HepG2 (cell line): ENCODE results near the gene NPPA. TPM values are rescaled to one million over a fixed set of nuclear protein-coding genes. Genes with fewer than 3 reads are reported as not detected.

Experiments
- CEBPG ChIP-seq: IDR thresholded peaks from 2 replicates; pipeline ENCODE4 v1.6.1; 2016
- E2F5 ChIP-seq: sonication (generic); formaldehyde crosslinking; conservative IDR thresholded peaks from 2 replicates; pipeline ENCODE4 v1.4.0; 2020; ENCODE audit warnings: missing genetic modification reagents
- ELF3 ChIP-seq: IDR thresholded peaks from 2 replicates; pipeline ENCODE4 v1.6.1; 2016; ENCODE audit warnings: missing genetic modification reagents, missing compliant biosample characterization
- ERF ChIP-seq: IDR thresholded peaks from 2 replicates; pipeline ENCODE4 v1.6.1; 2018; ENCODE audit warnings: missing biosample characterization, missing genetic modification reagents
- ETV6 ChIP-seq: sonication (generic); formaldehyde crosslinking; conservative IDR thresholded peaks from 2 replicates; pipeline ENCODE4 v1.4.0; 2020; ENCODE audit warnings: missing genetic modification reagents
- FOXO1 ChIP-seq: sonication (generic); formaldehyde crosslinking; IDR thresholded peaks from 2 replicates; pipeline ENCODE4 v1.4.0; 2020; ENCODE audit warnings: missing genetic modification reagents
- FOXP1 ChIP-seq, 2 experiments: fragments of 450-650 bp in 1 of 2; IDR thresholded peaks; 2 replicates each; pipeline ENCODE4 v1.6.1; 2017 to 2018; ENCODE audit warnings: antibody characterized with exemption in 1 of 2
- GPBP1L1 ChIP-seq: sonication (generic); formaldehyde crosslinking; IDR thresholded peaks from 2 replicates; pipeline ENCODE4 v1.5.0; 2020; ENCODE audit warnings: mild to moderate bottlenecking, missing genetic modification reagents
- KDM4B ChIP-seq: sonication (generic); formaldehyde crosslinking; IDR thresholded peaks from 2 replicates; pipeline ENCODE4 v1.4.0; 2020; ENCODE audit warnings: missing genetic modification reagents
- MED8 ChIP-seq: sonication (generic); formaldehyde crosslinking; IDR thresholded peaks from 2 replicates; pipeline ENCODE4 v1.8.1; 2023; ENCODE audit warnings: mild to moderate bottlenecking, missing genetic modification reagents; ENCODE audit not compliant: insufficient replicate concordance
- MEIS1 ChIP-seq: sonication (generic); formaldehyde crosslinking; IDR thresholded peaks from 2 replicates; pipeline ENCODE4 v1.9.0; 2021; ENCODE audit warnings: mild to moderate bottlenecking, missing genetic modification reagents, moderate library complexity, borderline replicate concordance
- RARA ChIP-seq: IDR thresholded peaks from 2 replicates; pipeline ENCODE4 v1.6.1; 2016; ENCODE audit warnings: missing genetic modification reagents, missing compliant biosample characterization
- RBM39 ChIP-seq: fragments of 200-400 bp; formaldehyde crosslinking; IDR thresholded peaks from one replicate; pipeline ENCODE4 v1.6.1; 2018; ENCODE audit warnings: antibody characterized with exemption, mild to moderate bottlenecking, low read depth, low read length; ENCODE audit not compliant: poor library complexity, severe bottlenecking
- RORA ChIP-seq: sonication (generic); formaldehyde crosslinking; IDR thresholded peaks from 2 replicates; pipeline ENCODE4 v1.5.0; 2020; ENCODE audit warnings: mild to moderate bottlenecking, missing genetic modification reagents, moderate library complexity
- TARDBP ChIP-seq: sonication (generic); formaldehyde crosslinking; IDR thresholded peaks from 2 replicates; pipeline ENCODE4 v1.8.0; 2022; ENCODE audit warnings: mild to moderate bottlenecking, missing genetic modification reagents
- ZFP1 ChIP-seq: IDR thresholded peaks from 2 replicates; pipeline ENCODE4 v1.6.1; 2016
- ZFP62 ChIP-seq: sonication (generic); formaldehyde crosslinking; IDR thresholded peaks from 2 replicates; pipeline ENCODE4 v1.4.0; 2020; ENCODE audit warnings: missing genetic modification reagents
- ZNF138 ChIP-seq: sonication (generic); formaldehyde crosslinking; IDR thresholded peaks from 2 replicates; pipeline ENCODE4 v1.5.0; 2020; ENCODE audit warnings: mild to moderate bottlenecking, low read depth, missing genetic modification reagents
- ZNF350 ChIP-seq: sonication (generic); formaldehyde crosslinking; IDR thresholded peaks from 2 replicates; pipeline ENCODE4 v1.4.0; 2020; ENCODE audit warnings: mild to moderate bottlenecking, low read depth, missing genetic modification reagents, borderline replicate concordance
- ZNF552 ChIP-seq: sonication (generic); formaldehyde crosslinking; IDR thresholded peaks from 2 replicates; pipeline ENCODE4 v1.9.0; 2022; ENCODE audit warnings: missing genetic modification reagents, mild to moderate bottlenecking, borderline replicate concordance
- polyA plus RNA-seq, 8 experiments: library from polyadenylated mRNA; depleted of rRNA in 3 of 8; stranded (reverse) in 7 of 8; unstranded in 1 of 8; fragments of >200 nt; fragmentation: Illumina TruSeq in 4 of 8; extraction: Trizol in 4 of 8; gene quantifications; 2 replicates each; pipeline versions ENCODE4 v1.2.1 to v1.2.3, GENCODE V29; 2011 to 2016; ENCODE audit warnings: low read depth in 4 of 8, missing spikeins in 1 of 8, mixed read lengths in 1 of 8; ENCODE audit not compliant: insufficient read depth in 1 of 8
- total RNA-seq, 5 experiments: library from RNA; depleted of rRNA; stranded (reverse); fragments of >200 nt; fragmentation: Illumina TruSeq; extraction: Trizol; gene quantifications; 2 replicates each; pipeline ENCODE4 v1.2.3, GENCODE V29; 2016; ENCODE audit warnings: low read depth in 1 of 5
- TF ChIP-seq, protein P1 (sequence below): sonication (generic); formaldehyde crosslinking; IDR thresholded peaks from 2 replicates; pipeline ENCODE4 v1.4.0; 2020; ENCODE audit warnings: mild to moderate bottlenecking, low read depth, missing genetic modification reagents
- TF ChIP-seq, protein P2 (sequence below): sonication (generic); formaldehyde crosslinking; IDR thresholded peaks from 2 replicates; pipeline ENCODE4 v1.5.0; 2020; ENCODE audit warnings: mild to moderate bottlenecking, missing genetic modification reagents, borderline replicate concordance

The NPPA gene
- total and polyA plus RNA-seq, 2 of the 13 experiments (the other 11 are each of a cell fraction or from before 2014, with no cell fraction given): not detected

DNA sequence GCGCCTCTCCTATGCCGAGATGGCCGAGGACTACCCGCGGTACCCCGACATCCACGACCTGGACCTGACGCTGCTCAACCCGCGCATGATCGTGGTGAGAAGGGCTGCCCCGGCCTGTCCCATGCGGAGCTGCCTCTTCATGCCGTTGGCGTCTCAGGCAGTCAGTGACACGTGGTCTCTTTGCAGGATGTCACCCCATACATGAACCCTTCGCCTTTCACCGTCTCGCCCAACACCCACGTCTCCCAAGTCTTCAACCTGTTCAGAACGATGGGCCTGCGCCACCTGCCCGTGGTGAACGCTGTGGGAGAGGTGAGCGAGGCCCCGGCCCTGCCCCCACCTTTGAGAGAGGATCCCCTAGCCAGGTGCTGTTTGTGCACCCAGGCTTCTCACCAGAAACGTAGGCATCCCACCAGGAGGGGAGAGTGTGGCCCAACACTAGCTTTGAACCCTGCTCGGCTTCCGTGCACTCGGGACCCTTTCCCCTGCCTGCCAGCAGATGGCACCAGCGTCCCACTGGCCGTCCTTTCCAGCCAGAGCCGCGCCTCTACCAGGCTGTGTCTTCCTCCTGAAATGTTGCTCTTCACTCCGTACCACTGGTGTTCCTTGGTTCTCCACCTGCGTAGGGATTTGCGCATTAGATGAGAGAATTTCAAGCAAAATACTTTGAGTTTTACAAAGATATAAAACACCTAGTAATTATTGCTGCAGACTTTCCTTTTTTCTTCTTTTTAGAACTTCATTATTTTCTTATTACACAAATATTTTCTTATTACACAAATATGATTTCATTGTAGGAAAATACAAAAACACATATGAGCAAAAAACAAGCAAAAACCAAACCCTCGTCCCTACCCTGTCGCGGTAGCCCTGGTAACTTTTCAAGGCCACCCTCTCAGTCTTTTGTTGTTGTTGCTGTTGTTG is 9.0 kb downstream of the NPPA start (continued):
- TF ChIP-seq ZNF350 (CRISPR knock-in tag) (no peak), GPBP1L1 (CRISPR knock-in tag) (no peak), MEIS1 (CRISPR knock-in tag) (peak; percentile 43; the same call in 1 of the 2 replicates), ETV6 (no peak), ZFP62 (CRISPR knock-in tag) (no peak), FOXO1 (CRISPR knock-in tag) (0 out of 2 replicates have a peak, but pooled peaks have one; percentile 29), ELF3 (CRISPR knock-in tag) (peak; percentile 41; the same call in 1 of the 2 replicates), CEBPG (CRISPR knock-in tag) (peak; percentile 28; the same call in 1 of the 2 replicates), ZFP1 (CRISPR knock-in tag) (no peak), MED8 (CRISPR knock-in tag) (no peak), ZNF138 (CRISPR knock-in tag) (no peak), ZNF552 (CRISPR knock-in tag) (no peak), E2F5 (CRISPR knock-in tag) (no peak), RARA (CRISPR knock-in tag) (0 out of 2 replicates have a peak, but pooled peaks have one; percentile 9), RBM39 (no peak), RORA (CRISPR knock-in tag) (no peak), ERF (CRISPR knock-in tag) (peak; percentile 68), FOXP1 (IDR thresholded peaks at IDR 0.05) (no peak), FOXP1 (CRISPR knock-in tag; IDR thresholded peaks at IDR 0.05) (no peak), TARDBP (CRISPR knock-in tag) (0 out of 2 replicates have a peak, but pooled peaks have one; percentile 23), KDM4B (CRISPR knock-in tag) (0 out of 2 replicates have a peak, but pooled peaks have one; percentile 35)
- TF ChIP-seq, protein P1, sequence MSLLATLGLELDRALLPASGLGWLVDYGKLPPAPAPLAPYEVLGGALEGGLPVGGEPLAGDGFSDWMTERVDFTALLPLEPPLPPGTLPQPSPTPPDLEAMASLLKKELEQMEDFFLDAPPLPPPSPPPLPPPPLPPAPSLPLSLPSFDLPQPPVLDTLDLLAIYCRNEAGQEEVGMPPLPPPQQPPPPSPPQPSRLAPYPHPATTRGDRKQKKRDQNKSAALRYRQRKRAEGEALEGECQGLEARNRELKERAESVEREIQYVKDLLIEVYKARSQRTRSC (CRISPR knock-in tag): no peak
- TF ChIP-seq, protein P2, sequence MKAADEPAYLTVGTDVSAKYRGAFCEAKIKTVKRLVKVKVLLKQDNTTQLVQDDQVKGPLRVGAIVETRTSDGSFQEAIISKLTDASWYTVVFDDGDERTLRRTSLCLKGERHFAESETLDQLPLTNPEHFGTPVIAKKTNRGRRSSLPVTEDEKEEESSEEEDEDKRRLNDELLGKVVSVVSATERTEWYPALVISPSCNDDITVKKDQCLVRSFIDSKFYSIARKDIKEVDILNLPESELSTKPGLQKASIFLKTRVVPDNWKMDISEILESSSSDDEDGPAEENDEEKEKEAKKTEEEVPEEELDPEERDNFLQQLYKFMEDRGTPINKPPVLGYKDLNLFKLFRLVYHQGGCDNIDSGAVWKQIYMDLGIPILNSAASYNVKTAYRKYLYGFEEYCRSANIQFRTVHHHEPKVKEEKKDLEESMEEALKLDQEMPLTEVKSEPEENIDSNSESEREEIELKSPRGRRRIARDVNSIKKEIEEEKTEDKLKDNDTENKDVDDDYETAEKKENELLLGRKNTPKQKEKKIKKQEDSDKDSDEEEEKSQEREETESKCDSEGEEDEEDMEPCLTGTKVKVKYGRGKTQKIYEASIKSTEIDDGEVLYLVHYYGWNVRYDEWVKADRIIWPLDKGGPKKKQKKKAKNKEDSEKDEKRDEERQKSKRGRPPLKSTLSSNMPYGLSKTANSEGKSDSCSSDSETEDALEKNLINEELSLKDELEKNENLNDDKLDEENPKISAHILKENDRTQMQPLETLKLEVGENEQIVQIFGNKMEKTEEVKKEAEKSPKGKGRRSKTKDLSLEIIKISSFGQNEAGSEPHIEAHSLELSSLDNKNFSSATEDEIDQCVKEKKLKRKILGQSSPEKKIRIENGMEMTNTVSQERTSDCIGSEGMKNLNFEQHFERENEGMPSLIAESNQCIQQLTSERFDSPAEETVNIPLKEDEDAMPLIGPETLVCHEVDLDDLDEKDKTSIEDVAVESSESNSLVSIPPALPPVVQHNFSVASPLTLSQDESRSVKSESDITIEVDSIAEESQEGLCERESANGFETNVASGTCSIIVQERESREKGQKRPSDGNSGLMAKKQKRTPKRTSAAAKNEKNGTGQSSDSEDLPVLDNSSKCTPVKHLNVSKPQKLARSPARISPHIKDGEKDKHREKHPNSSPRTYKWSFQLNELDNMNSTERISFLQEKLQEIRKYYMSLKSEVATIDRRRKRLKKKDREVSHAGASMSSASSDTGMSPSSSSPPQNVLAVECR: peak; percentile 19; the same call in 1 of the 2 replicates
